Liver (tissue), 3 donors: ENCODE results near the gene SHOC2.

ENCODE experiments used
- FOXA1 ChIP-seq: IDR thresholded peaks from 2 replicates; pipeline ENCODE4 v1.6.1; 2016; ENCODE audit warnings: antibody characterized with exemption
- JUND ChIP-seq, 2 donors: IDR thresholded peaks; 2 replicates each; pipeline ENCODE4 v1.6.1; 2016; ENCODE audit warnings: antibody characterized with exemption in 2 of 2
- MAX ChIP-seq: IDR thresholded peaks from 2 replicates; pipeline ENCODE4 v1.6.1; 2016; ENCODE audit warnings: antibody characterized with exemption
- RAD21 ChIP-seq, 2 donors: IDR thresholded peaks; 2 replicates each; pipeline ENCODE4 v1.6.1; 2016; ENCODE audit warnings: antibody characterized with exemption in 2 of 2, mild to moderate bottlenecking in 2 of 2
- REST ChIP-seq: IDR thresholded peaks from 2 replicates; pipeline ENCODE4 v1.6.1; 2016; ENCODE audit warnings: antibody characterized with exemption, mild to moderate bottlenecking
- TAF1 ChIP-seq: conservative IDR thresholded peaks from 2 replicates; pipeline ENCODE4 v1.6.1; 2016; ENCODE audit warnings: antibody characterized with exemption, mild to moderate bottlenecking
- YY1 ChIP-seq: IDR thresholded peaks from 2 replicates; pipeline ENCODE4 v1.6.1; 2016; ENCODE audit warnings: antibody characterized with exemption, mild to moderate bottlenecking
- ZBTB33 ChIP-seq: IDR thresholded peaks from 2 replicates; pipeline ENCODE4 v1.6.1; 2016; ENCODE audit warnings: antibody characterized with exemption
- TF ChIP-seq, protein P1 (sequence below): fragments of 150-350 bp; IDR thresholded peaks from 2 replicates; pipeline ENCODE4 v1.5.1; 2017; ENCODE audit warnings: improper control_type of control experiment, low read depth, low read length; ENCODE audit not compliant: missing input control
- donor health status: healthy.
- donor health status: healthy.

DNA sequence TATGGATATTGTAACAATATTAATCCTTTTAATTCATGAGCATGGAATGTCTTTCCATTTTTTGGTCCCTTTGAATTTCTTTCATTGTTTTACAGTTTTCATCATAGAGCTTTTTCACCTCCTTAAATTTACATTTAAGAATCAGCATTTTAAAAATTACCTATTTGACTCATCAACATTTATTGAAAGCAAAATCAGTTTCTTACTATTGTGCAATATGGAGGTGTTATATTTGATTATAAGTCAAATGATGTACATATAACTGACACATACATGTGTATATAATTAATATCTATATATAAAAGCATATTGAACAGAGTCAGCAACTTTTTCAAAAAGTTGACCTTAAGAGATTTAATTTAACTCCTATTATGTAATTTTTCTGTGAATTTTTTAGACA lies 52.2 kb downstream of the SHOC2 start:
- TF ChIP-seq, protein P1, sequence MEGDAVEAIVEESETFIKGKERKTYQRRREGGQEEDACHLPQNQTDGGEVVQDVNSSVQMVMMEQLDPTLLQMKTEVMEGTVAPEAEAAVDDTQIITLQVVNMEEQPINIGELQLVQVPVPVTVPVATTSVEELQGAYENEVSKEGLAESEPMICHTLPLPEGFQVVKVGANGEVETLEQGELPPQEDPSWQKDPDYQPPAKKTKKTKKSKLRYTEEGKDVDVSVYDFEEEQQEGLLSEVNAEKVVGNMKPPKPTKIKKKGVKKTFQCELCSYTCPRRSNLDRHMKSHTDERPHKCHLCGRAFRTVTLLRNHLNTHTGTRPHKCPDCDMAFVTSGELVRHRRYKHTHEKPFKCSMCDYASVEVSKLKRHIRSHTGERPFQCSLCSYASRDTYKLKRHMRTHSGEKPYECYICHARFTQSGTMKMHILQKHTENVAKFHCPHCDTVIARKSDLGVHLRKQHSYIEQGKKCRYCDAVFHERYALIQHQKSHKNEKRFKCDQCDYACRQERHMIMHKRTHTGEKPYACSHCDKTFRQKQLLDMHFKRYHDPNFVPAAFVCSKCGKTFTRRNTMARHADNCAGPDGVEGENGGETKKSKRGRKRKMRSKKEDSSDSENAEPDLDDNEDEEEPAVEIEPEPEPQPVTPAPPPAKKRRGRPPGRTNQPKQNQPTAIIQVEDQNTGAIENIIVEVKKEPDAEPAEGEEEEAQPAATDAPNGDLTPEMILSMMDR, result no peak
- TF ChIP-seq MAX, result no peak
- no peak for TF ChIP-seq TAF1
- TF ChIP-seq YY1, result no peak
- no peak for TF ChIP-seq ZBTB33
- TF ChIP-seq RAD21 (IDR thresholded peaks at IDR 0.05), result no peak
- no peak for TF ChIP-seq REST
- no peak for TF ChIP-seq FOXA1
- no peak for TF ChIP-seq JUND (IDR thresholded peaks at IDR 0.05)
